Thyroid gland (tissue), 4 donors: ENCODE measurements around the gene PXDN.

Source experiments
- POLR2A ChIP-seq, 2 donors: fragments of 450-650 bp; IDR thresholded peaks; one replicate each; pipeline ENCODE4 v1.6.1; 2017; ENCODE audit warnings: antibody characterized with exemption in 2 of 2, mild to moderate bottlenecking in 2 of 2, moderate library complexity in 1 of 2
- TF ChIP-seq, protein P1 (sequence below), 6 experiments: fragments of 200-600 bp in 3 of 6; fragments of 450-650 bp in 3 of 6; sonication (generic) in 3 of 6; IDR thresholded peaks; one replicate each; pipeline ENCODE4 v1.5.1; 2016 to 2019; ENCODE audit warnings: antibody characterized with exemption in 6 of 6, mild to moderate bottlenecking in 2 of 6, inconsistent platforms in 1 of 6, moderate library complexity in 1 of 6

- TF ChIP-seq, protein P1, sequence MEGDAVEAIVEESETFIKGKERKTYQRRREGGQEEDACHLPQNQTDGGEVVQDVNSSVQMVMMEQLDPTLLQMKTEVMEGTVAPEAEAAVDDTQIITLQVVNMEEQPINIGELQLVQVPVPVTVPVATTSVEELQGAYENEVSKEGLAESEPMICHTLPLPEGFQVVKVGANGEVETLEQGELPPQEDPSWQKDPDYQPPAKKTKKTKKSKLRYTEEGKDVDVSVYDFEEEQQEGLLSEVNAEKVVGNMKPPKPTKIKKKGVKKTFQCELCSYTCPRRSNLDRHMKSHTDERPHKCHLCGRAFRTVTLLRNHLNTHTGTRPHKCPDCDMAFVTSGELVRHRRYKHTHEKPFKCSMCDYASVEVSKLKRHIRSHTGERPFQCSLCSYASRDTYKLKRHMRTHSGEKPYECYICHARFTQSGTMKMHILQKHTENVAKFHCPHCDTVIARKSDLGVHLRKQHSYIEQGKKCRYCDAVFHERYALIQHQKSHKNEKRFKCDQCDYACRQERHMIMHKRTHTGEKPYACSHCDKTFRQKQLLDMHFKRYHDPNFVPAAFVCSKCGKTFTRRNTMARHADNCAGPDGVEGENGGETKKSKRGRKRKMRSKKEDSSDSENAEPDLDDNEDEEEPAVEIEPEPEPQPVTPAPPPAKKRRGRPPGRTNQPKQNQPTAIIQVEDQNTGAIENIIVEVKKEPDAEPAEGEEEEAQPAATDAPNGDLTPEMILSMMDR (IDR thresholded peaks at IDR 0.05): no peak
- no peak for TF ChIP-seq POLR2A (IDR thresholded peaks at IDR 0.05)
Measured at GRCh38 chr2:1743396-1744150, 742 bp downstream of the PXDN start.
